Stimulated activated naive CD8-positive, alpha-beta T cell treated with anti-CD3 and anti-CD28 coated beads, Interleukin-15, Interleukin-2, amounts not matched to agents 100 ng/mL and 50 ng/mL, for 24 hours (primary cell): ENCODE measurements around the gene FMR1.

Experiments
- H3K27ac Mint-ChIP-seq: one replicate; pipeline ENCODE4 v1.8.0; 2021; ENCODE audit warnings: mild to moderate bottlenecking, mixed read lengths
- H3K27me3 Mint-ChIP-seq: one replicate; pipeline ENCODE4 v1.8.0; 2021; ENCODE audit warnings: mixed read lengths
- H3K36me3 Mint-ChIP-seq: one replicate; pipeline ENCODE4 v1.8.0; 2021; ENCODE audit warnings: low read depth, mixed read lengths
- H3K4me1 Mint-ChIP-seq: one replicate; pipeline ENCODE4 v1.8.0; 2021; ENCODE audit warnings: low read depth, mixed read lengths
- H3K4me3 Mint-ChIP-seq: one replicate; pipeline ENCODE4 v1.8.0; 2021; ENCODE audit warnings: mild to moderate bottlenecking, mixed read lengths
- H3K9me3 Mint-ChIP-seq: one replicate; pipeline ENCODE4 v1.8.0; 2021; ENCODE audit warnings: mixed read lengths

The FMR1 gene

DNA sequence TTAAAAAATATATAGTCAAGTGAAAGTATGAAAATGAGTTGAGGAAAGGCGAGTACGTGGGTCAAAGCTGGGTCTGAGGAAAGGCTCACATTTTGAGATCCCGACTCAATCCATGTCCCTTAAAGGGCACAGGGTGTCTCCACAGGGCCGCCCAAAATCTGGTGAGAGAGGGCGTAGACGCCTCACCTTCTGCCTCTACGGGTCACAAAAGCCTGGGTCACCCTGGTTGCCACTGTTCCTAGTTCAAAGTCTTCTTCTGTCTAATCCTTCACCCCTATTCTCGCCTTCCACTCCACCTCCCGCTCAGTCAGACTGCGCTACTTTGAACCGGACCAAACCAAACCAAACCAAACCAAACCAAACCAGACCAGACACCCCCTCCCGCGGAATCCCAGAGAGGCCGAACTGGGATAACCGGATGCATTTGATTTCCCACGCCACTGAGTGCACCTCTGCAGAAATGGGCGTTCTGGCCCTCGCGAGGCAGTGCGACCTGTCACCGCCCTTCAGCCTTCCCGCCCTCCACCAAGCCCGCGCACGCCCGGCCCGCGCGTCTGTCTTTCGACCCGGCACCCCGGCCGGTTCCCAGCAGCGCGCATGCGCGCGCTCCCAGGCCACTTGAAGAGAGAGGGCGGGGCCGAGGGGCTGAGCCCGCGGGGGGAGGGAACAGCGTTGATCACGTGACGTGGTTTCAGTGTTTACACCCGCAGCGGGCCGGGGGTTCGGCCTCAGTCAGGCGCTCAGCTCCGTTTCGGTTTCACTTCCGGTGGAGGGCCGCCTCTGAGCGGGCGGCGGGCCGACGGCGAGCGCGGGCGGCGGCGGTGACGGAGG lies at the start of gene FMR1:
Gene FMR1 (plus strand): TSS at position 728 of the 831 bp plus-strand sequence. CDS start 261 bp downstream, outside the sequence.
- Mint-ChIP-seq H3K9me3 (no peaks in the 10 kb centered on the region), H3K27me3 (no peaks in the 10 kb centered on the region), H3K4me3 (peak within 1 kb of the TSS; percentile 96), H3K36me3 (no peaks in the 10 kb centered on the region), H3K4me1 (peaks cover 42% of the 10 kb centered on the region), H3K27ac (peak within 1 kb of the TSS; percentile 90)

DNA sequence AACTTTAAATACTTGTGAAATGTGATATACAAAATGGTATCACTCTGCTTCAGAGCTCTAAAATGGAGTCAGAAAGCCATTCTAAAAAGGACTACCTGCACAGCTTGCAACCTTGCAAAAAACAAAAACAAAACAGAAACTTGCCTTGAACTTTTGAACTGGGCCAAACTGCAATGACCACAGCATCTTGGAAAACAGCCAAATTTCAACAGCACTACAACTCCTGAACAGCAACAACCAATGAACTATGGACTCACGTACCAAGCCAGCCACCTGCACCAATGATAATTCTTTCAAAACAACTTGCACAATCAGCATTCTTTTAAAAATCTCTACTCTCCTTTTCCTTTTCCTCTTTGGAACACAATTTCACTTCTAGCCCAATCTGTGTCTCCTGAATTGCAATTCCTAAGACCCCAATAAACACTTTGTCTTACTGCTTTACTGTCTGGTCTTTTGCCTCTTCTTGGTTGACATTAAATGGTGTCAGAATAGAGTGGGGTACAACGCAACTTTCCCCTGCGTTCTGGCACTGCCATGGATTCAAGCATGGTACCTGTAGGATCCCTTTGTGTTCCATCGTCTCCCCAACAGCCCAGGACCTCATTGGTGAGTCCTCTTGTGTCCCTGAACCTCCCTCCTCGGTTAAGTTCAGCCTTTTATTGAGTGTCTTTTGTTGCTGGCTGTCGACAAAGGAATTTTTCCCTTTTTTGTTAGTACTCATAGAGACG lies 35.7 kb upstream of the FMR1 start:
- H3K27ac Mint-ChIP-seq = no peak overlapping the region

DNA sequence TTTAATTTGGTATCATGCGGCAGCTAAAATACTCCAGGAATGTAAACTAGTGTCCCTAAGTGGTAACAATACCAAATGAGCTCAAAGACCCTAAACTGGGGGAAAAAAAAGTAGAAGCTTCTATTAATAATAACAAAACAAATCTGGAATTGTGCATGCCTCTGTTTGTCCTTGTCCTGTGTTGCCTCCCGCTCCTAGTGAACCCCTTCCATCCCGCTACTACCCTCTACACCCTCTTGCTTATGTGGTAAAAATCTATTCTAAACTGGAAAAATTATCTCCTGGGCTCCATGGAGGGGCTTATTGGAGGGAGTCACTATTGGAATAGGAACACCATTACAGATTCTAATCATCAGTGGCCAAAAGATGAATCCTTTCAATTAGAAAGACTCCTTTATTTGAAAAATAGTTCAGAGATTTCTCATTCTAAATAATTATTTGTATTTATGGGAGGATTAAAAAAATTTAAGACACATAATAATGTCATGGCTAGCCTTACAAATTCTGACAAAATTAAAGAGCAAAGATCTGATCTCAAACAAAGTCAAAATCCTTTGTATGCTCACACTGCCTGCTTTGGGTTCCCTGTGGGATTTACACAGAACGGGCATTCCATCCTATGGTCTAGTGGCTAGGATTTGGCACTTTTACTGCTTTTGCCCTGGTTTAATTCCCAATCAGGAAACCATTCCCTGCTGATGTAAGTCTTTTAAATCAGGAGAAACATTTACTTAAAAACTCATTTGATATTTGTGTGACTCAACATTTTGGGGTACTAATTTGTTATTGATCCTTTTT lies 34.7 kb upstream of the FMR1 start:
- H3K9me3 Mint-ChIP-seq = no peaks in the 10 kb centered on the region
- no peaks in the 10 kb centered on the region for H3K4me1 Mint-ChIP-seq
- no peak overlapping the region for H3K4me3 Mint-ChIP-seq
- H3K27ac Mint-ChIP-seq = no peak overlapping the region
- H3K27me3 Mint-ChIP-seq = no peaks in the 10 kb centered on the region
- H3K36me3 Mint-ChIP-seq = no peaks in the 10 kb centered on the region

More for the DNA sequence above, 35.7 kb upstream of the FMR1 start:
- Mint-ChIP-seq H3K4me3 (no peak overlapping the region), H3K4me1 (no peaks in the 10 kb centered on the region), H3K9me3 (peaks cover 4% of the 10 kb centered on the region), H3K27me3 (peaks cover 2% of the 10 kb centered on the region), H3K36me3 (no peaks in the 10 kb centered on the region)

DNA sequence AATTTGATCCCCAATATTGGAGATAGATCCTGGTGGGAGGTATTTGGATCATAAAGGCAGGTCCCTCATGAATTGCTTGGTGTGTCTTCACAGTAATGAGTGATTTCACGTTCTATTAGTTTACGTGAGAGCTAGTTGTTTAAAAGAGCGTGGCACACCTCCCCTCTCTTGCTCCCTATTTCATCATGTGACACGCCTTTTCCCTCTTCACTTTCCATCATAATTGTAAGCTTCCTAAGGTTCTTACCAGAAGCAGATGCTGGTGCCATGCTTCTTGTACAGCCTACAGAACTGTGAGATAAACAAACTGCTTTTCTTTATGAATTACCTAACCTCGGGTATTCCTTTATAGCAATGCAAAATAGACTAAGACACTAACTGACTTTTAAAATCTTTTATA lies 34.0 kb upstream of the FMR1 start:
- H3K9me3 Mint-ChIP-seq = no peaks in the 10 kb centered on the region
- no peaks in the 10 kb centered on the region for H3K27me3 Mint-ChIP-seq
- H3K4me3 Mint-ChIP-seq = no peak overlapping the region
- no peak overlapping the region for H3K27ac Mint-ChIP-seq
- H3K4me1 Mint-ChIP-seq = no peaks in the 10 kb centered on the region
- no peaks in the 10 kb centered on the region for H3K36me3 Mint-ChIP-seq

DNA sequence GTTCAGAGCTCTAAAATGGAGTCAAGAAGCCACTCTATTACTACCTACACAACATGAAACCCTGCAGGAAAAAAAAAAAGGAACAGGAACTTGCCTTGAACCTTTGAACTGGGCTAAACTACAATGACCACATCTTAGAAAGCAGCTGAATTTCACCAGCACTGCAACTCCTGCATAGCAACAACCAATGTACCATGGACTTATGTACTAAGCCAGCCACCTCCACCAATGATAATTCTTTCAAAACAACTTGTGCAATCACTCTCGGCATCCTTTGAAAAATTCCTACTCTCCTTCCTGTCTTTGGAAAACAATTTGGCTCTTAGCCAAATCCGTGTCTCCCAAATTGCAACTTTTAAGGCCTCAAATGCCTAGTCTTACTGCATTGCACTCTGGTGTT lies 26.8 kb upstream of the FMR1 start:
- H3K9me3 Mint-ChIP-seq = peaks cover 8% of the 10 kb centered on the region
- no peak overlapping the region for H3K27ac Mint-ChIP-seq

DNA sequence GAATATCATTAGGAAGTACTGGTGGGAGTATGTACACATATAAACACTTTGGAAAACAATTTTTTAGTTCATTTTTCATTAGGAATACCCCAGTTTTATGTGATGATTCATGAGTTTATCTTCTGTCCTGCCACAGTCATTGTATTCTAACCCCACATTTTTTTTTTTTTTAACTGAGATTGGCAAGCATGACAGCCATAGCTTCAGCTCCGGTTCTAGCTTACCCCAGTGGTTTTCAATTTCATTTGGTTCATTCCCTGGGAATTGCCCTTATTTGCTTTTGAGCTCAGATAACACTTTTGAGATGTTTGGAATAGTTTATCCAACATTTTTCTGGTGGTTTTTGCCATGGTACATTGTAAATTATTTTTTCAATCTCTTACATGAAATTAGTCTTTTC lies 21.0 kb upstream of the FMR1 start:
- Mint-ChIP-seq H3K4me1 (peaks cover 3% of the 10 kb centered on the region), H3K27ac (no peak overlapping the region), H3K27me3 (peaks cover 3% of the 10 kb centered on the region), H3K36me3 (no peaks in the 10 kb centered on the region), H3K9me3 (peaks cover 8% of the 10 kb centered on the region), H3K4me3 (no peak overlapping the region)

More for the DNA sequence above, 26.8 kb upstream of the FMR1 start:
- Mint-ChIP-seq H3K27me3 (no peaks in the 10 kb centered on the region), H3K4me3 (no peak overlapping the region), H3K36me3 (no peaks in the 10 kb centered on the region), H3K4me1 (peaks cover 3% of the 10 kb centered on the region)

DNA sequence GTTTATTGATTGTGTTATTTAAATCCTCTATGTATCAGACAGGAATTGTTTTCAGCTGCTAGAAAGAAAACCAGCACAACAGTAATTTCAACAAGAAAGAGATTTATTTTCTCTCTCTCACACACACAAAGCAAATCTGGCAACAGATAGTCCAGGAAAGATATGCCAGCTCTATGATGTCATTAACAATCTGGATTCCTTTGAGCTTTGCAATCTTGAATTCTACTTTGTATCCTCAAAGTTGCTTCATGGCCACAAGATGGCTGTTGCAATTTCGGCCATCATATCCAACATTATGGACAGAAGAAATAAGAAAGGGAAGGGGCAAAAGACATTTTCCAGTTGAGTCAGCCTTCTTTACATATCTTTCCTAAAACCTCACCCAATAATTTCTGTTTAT lies 19.8 kb upstream of the FMR1 start:
- Mint-ChIP-seq H3K27ac (no peak overlapping the region), H3K4me3 (no peak overlapping the region), H3K4me1 (peaks cover 6% of the 10 kb centered on the region), H3K9me3 (peaks cover 8% of the 10 kb centered on the region), H3K27me3 (peaks cover 3% of the 10 kb centered on the region), H3K36me3 (no peaks in the 10 kb centered on the region)

DNA sequence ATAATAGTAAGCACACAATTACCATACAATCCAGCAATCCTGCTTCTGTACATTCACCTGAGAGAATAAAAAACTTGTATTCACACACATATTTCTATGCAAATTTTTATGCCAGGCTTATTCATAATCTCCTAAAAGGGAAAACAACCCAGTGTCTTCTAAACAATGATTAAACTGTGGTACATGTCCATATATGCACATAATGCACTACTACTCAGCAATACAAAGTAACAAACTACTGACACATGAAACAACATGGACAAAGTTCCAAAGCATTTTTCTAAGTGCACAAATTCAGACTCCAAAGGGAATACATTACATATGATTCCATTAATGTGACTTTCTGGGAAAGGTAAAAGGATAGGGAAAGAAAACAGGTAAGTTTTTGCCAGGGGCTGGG lies 18.0 kb upstream of the FMR1 start:
- Mint-ChIP-seq H3K27me3 (peaks cover 3% of the 10 kb centered on the region), H3K4me1 (peaks cover 3% of the 10 kb centered on the region), H3K9me3 (peaks cover 6% of the 10 kb centered on the region), H3K27ac (no peak overlapping the region), H3K4me3 (no peak overlapping the region), H3K36me3 (no peaks in the 10 kb centered on the region)

GRCh38 chrX:147894366-147894963 lies 17.3 kb upstream of the FMR1 start:
- no peak overlapping the region for H3K27ac Mint-ChIP-seq

DNA sequence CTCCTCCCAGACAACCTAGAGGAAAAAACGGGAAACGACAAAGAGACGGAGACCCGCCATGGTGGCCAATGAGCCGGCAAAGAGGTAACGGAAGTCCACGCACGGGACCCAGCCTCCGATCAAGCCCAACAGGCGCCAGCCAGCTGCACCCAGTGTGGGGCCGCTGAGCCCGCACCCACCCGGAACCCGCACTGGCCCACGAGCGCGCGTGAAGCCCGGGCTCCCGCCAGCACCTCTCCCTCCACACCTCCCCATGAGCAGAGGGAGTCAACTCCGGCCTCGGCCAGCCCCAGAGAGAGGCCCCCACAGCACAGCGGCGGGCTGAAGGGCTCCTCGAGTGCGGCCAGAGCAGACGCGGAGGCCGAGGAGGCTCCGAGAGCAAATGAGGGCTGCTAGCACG lies 14.6 kb upstream of the FMR1 start:
- Mint-ChIP-seq H3K9me3 (no peaks in the 10 kb centered on the region), H3K36me3 (no peaks in the 10 kb centered on the region), H3K4me1 (peaks cover 3% of the 10 kb centered on the region), H3K27ac (no peak overlapping the region), H3K4me3 (no peak overlapping the region), H3K27me3 (peaks cover 3% of the 10 kb centered on the region)

More at GRCh38 chrX:147894366-147894963, 17.3 kb upstream of the FMR1 start:
- Mint-ChIP-seq H3K36me3 (no peaks in the 10 kb centered on the region), H3K4me3 (no peak overlapping the region), H3K9me3 (no peaks in the 10 kb centered on the region), H3K27me3 (peaks cover 3% of the 10 kb centered on the region), H3K4me1 (peaks cover 3% of the 10 kb centered on the region)

DNA sequence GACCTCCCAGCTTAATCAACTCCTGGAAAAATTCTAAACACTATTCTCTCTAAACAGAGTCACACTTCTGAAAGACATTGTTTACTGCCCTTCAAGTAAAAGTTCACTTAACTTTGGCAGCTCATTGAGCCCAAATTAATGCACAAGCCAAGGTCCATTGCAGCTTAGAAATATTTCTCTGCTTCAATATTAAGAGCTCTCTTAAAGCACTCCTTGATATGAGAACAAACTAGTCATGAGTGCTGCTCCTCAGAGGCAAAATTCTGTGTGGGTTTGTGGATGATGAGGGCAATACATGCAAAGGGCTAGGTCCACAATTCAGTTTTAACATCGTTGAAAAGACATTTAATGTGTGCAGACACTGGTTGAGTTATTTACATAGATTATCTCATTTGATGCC lies 12.8 kb upstream of the FMR1 start:
- no peak overlapping the region for H3K27ac Mint-ChIP-seq
- H3K4me3 Mint-ChIP-seq = no peak overlapping the region
- H3K9me3 Mint-ChIP-seq = no peaks in the 10 kb centered on the region
- H3K4me1 Mint-ChIP-seq = peaks cover 3% of the 10 kb centered on the region
- peaks cover 3% of the 10 kb centered on the region for H3K27me3 Mint-ChIP-seq
- H3K36me3 Mint-ChIP-seq = no peaks in the 10 kb centered on the region

- Mint-ChIP-seq H3K4me3 (no peak overlapping the region), H3K27me3 (peaks cover 3% of the 10 kb centered on the region), H3K36me3 (no peaks in the 10 kb centered on the region), H3K27ac (no peak overlapping the region), H3K9me3 (no peaks in the 10 kb centered on the region), H3K4me1 (peaks cover 3% of the 10 kb centered on the region)
Measured at GRCh38 chrX:147899379-147900114, 12.2 kb upstream of the FMR1 start.

GRCh38 chrX:147900349-147900748 lies 11.4 kb upstream of the FMR1 start:
- Mint-ChIP-seq H3K4me1 (peaks cover 3% of the 10 kb centered on the region), H3K36me3 (no peaks in the 10 kb centered on the region), H3K9me3 (no peaks in the 10 kb centered on the region), H3K27ac (no peak overlapping the region), H3K4me3 (no peak overlapping the region), H3K27me3 (peaks cover 2% of the 10 kb centered on the region)
